K562 (cell line): Measurements from ENCODE around the gene UVRAG. TPM values are rescaled to one million over a fixed set of nuclear protein-coding genes. Genes with fewer than 3 reads are reported as not detected.

Experiments
- ATAC-seq: fragments of 200-7000 bp; cut with Tn5 transposase; 3 replicates; pipeline ENCODE4 v1.9.1; 2020; ENCODE audit warnings: moderate library complexity
- BruUV-seq: library from RNA; stranded (reverse); fragments of 400-500 nt; replicated peaks from 2 replicates; lab custom pipeline; 2021; lab: Mats Ljungman, UMichigan
- CTCF ChIA-PET: fragments of 300-600 bp; formaldehyde crosslinking; extraction: SDS; loops from one replicate; lab custom pipeline; 2021; ENCODE audit warnings: low intra/inter-chr PET ratio; lab: Yijun Ruan, JAX
- POLR2A ChIA-PET: fragments of 300-600, 350-650 bp; sonication (Branson Sonifier 250); formaldehyde crosslinking; extraction: SDS; loops from one replicate; lab custom pipeline; 2021; ENCODE audit warnings: antibody characterized with exemption, inconsistent platforms; lab: Yijun Ruan, JAX
- DNase-seq, 4 experiments: peaks; one replicate each; pipeline versions ENCODE4 v3.0.0 to v3.0.0-alpha.2; 2011 to 2018; ENCODE audit warnings: low spot score in 3 of 4, mixed read lengths in 3 of 4; ENCODE audit errors: extremely low read depth in 1 of 4
- FAIRE-seq: peaks from 2 replicates; lab custom pipeline; 2011; peaks lifted over from hg19 to GRCh38; lab: Jason Lieb, UNC
- H2AFZ ChIP-seq: 2 replicates; pipeline ENCODE4 v1.6.0; 2011; ENCODE audit warnings: low read depth, low read length, control low read depth, inconsistent platforms
- H3K27ac ChIP-seq: fragments of 200-600 bp; 3 replicates; pipeline ENCODE4 v1.8.0; 2011; ENCODE audit warnings: low read depth, mild to moderate bottlenecking, control low read depth, inconsistent platforms, low read length, moderate library complexity, mixed read lengths; ENCODE audit errors: extremely low read depth
- H3K27me3 ChIP-seq, 2 experiments: fragments of 300-600 bp in 1 of 2; 2 replicates in 1 of 2; 3 replicates in 1 of 2; pipeline versions ENCODE4 v1.6.0 to v1.8.0; 2011; ENCODE audit warnings: inconsistent platforms in 2 of 2, low read length in 2 of 2, mild to moderate bottlenecking in 1 of 2, mixed read lengths in 1 of 2, moderate library complexity in 1 of 2; ENCODE audit not compliant: control insufficient read depth in 2 of 2, insufficient read depth in 2 of 2
- H3K36me3 ChIP-seq: fragments of 300-600 bp; 3 replicates; pipeline ENCODE4 v1.8.0; 2011; ENCODE audit warnings: mild to moderate bottlenecking, low read length, inconsistent platforms; ENCODE audit not compliant: control insufficient read depth, insufficient read depth
- H3K4me1 ChIP-seq, 2 experiments: fragments of 200-600 bp in 1 of 2; replicated peaks in 1 of 2; 2 replicates in 1 of 2; 3 replicates in 1 of 2; pipeline versions ENCODE4 v1.5.1 to v1.8.0; 2011; ENCODE audit warnings: inconsistent platforms in 2 of 2, low read length in 2 of 2, mild to moderate bottlenecking in 1 of 2, mixed read lengths in 1 of 2, moderate library complexity in 1 of 2; ENCODE audit not compliant: control insufficient read depth in 2 of 2, insufficient read depth in 2 of 2
- H3K4me2 ChIP-seq: 2 replicates; pipeline ENCODE4 v1.6.1; 2011; ENCODE audit warnings: low read length, control low read depth, inconsistent platforms, mixed read lengths; ENCODE audit not compliant: insufficient read depth
- H3K4me3 ChIP-seq: fragments of 200-600 bp; sonication (generic), shearing (Covaris generic); 2 replicates; pipeline ENCODE4 v1.5.1; 2016; ENCODE audit warnings: control low read depth, inconsistent platforms
- H3K79me2 ChIP-seq: fragments of 200-600 bp; 3 replicates; pipeline ENCODE4 v1.8.0; 2011; ENCODE audit warnings: low read length, inconsistent platforms; ENCODE audit not compliant: control insufficient read depth, insufficient read depth
- H3K9ac ChIP-seq, 2 experiments: 2 replicates each; pipeline versions ENCODE4 v1.6.0 to v1.6.1; 2011; ENCODE audit warnings: low read depth in 2 of 2, low read length in 2 of 2, control low read depth in 1 of 2, inconsistent platforms in 1 of 2, mild to moderate bottlenecking in 1 of 2, mixed read lengths in 1 of 2; ENCODE audit not compliant: insufficient read depth in 1 of 2
- H3K9me1 ChIP-seq: one replicate; pipeline ENCODE4 v1.6.0; 2011; ENCODE audit warnings: inconsistent platforms, mild to moderate bottlenecking, low read length, moderate library complexity; ENCODE audit not compliant: control insufficient read depth, insufficient read depth
- H3K9me3 ChIP-seq: replicated peaks from 2 replicates; pipeline ENCODE4 v1.5.1; 2011; ENCODE audit warnings: low read depth, low read length, inconsistent platforms; ENCODE audit not compliant: control insufficient read depth, insufficient read depth
- H4K20me1 ChIP-seq: replicated peaks from 2 replicates; pipeline ENCODE4 v1.6.1; 2011; ENCODE audit warnings: low read length, inconsistent platforms, mixed read lengths; ENCODE audit not compliant: control insufficient read depth, insufficient read depth
- CCAR2 ChIP-seq: fragments of 200-400 bp; formaldehyde crosslinking; IDR thresholded peaks from 2 replicates; pipeline ENCODE4 v1.6.1; 2017; ENCODE audit warnings: mild to moderate bottlenecking, low read depth, low read length
- STAT6 ChIP-seq: sonication (generic); formaldehyde crosslinking; IDR thresholded peaks from 2 replicates; pipeline ENCODE4 v1.8.1; 2023; ENCODE audit warnings: mild to moderate bottlenecking, missing genetic modification reagents
- TOE1 ChIP-seq, 2 experiments: fragments of 450-650 bp in 1 of 2; sonication (generic) in 1 of 2; formaldehyde crosslinking in 1 of 2; IDR thresholded peaks; 2 replicates each; pipeline versions ENCODE4 v1.7.1 to v1.8.0; 2016 to 2022; ENCODE audit warnings: borderline replicate concordance in 2 of 2, mild to moderate bottlenecking in 2 of 2, antibody characterized with exemption in 1 of 2, inconsistent platforms in 1 of 2, low read depth in 1 of 2, missing genetic modification reagents in 1 of 2, moderate library complexity in 1 of 2
- WGBS: fragments of 100-300 bp; shearing (Covaris generic); methylation state at CpG from one replicate; pipeline ENCODE4 v1.1.6; 2016; ENCODE audit warnings: low coverage, mixed read lengths; ENCODE audit not compliant: insufficient coverage; ENCODE audit errors: missing lambda C conversion rate; 5-methylcytosine and 5-hydroxymethylcytosine counted together
- in situ Hi-C: fragments of 300-500 bp; cut with MboI; formaldehyde crosslinking; loops from 4 replicates; pipeline ENCODE4 v1.15.0; 2018; ENCODE audit warnings: inconsistent platforms, mixed read lengths
- intact Hi-C: fragments of 100-400 bp; cut with micrococcal nuclease; formaldehyde crosslinking; loops from 2 replicates; pipeline ENCODE4 v1.14.2; 2022
- polyA plus RNA-seq, 8 experiments: library from polyadenylated mRNA; depleted of rRNA in 4 of 8; stranded (reverse) in 5 of 8; unstranded in 3 of 8; fragments of >200 nt; fragmentation: Nextera tagmentation in 2 of 8; fragmentation: Illumina TruSeq in 1 of 8; extraction: Ambion mirVana in 2 of 8; extraction: Trizol in 1 of 8; gene quantifications; 2 replicates each; pipeline versions ENCODE4 v1.2.1 to v1.2.3, GENCODE V29; 2011 to 2014; ENCODE audit warnings: inconsistent platforms in 1 of 8, missing spikeins in 1 of 8
- total RNA-seq, 7 experiments: library from RNA; depleted of rRNA in 6 of 7; stranded (reverse); fragments of >200 nt in 6 of 7; fragmentation: Illumina TruSeq in 2 of 7; extraction: Trizol in 2 of 7; gene quantifications; 2 replicates each; pipeline versions ENCODE4 v1.2.1 to v1.2.3, GENCODE V29; 2011 to 2021; ENCODE audit warnings: low replicate concordance in 1 of 7

Gene UVRAG
- total and polyA plus RNA-seq, 9 of the 15 experiments (the other 6 are each of a cell fraction or from before 2014, with no cell fraction given), result 3.1 to 17.8 (median 12.4) TPM

DNA sequence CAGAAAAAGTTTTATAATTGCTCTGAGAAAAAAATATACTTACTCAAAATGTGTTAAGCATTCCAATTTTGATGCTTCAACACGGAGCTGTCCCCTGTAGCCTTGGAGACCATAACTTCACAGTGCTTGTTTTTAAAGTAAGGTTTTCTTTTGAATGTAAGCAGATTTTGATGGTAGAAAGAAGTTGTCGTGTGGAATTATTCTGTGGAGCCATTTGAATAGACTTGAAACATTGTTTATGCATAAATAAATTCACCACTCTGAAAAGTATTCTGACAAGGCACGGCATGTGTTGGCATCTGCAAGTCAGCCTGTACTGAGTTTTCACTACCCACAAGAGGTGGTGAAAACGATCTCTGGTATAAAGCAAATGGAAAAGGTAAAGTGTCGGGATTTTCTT is 115.5 kb downstream of the UVRAG start:
- intact Hi-C loops, result no loop called here
- H2AFZ ChIP-seq, result no peak overlapping the region
- H3K9me3 ChIP-seq, result no peaks in the 10 kb centered on the region
- H4K20me1 ChIP-seq, result no peaks in the 10 kb centered on the region
- H3K9me1 ChIP-seq, result no peaks in the 10 kb centered on the region
- no TSS peak for BruUV-seq
- 73% methylated on average over 5 of the region's 5 CpGs for WGBS
- ATAC-seq (no peak), DNase-seq (no peak), FAIRE-seq (no peak)
- no peaks in the 10 kb centered on the region for H3K27me3 ChIP-seq
- no peak overlapping the region for H3K4me2 ChIP-seq
- no peak for TF ChIP-seq TOE1 (IDR thresholded peaks at IDR 0.05; ENCODE audit: borderline replicate concordance)
- no peak for TF ChIP-seq TOE1 (CRISPR knock-in tag; IDR thresholded peaks at IDR 0.05; ENCODE audit: borderline replicate concordance, low read depth)
- TF ChIP-seq CCAR2, result no peak
- no peak for TF ChIP-seq STAT6 (CRISPR knock-in tag)
- in situ Hi-C loops, result no loop called here
- H3K4me1 ChIP-seq, result no peaks in the 10 kb centered on the region
- ChIA-PET POLR2A (no interaction called here), CTCF (no interaction called here)
- H3K4me3 ChIP-seq, result no peak overlapping the region
- H3K27ac ChIP-seq, result no peak overlapping the region
- no peak overlapping the region for H3K9ac ChIP-seq
- H3K36me3 ChIP-seq, result no peaks in the 10 kb centered on the region
- no peaks in the 10 kb centered on the region for H3K79me2 ChIP-seq
